Measurements from ENCODE around the gene SYNJ1. TPM values are rescaled to one million over a fixed set of nuclear protein-coding genes. Genes with fewer than 3 reads are reported as not detected.

The SYNJ1 gene
- total and polyA plus RNA-seq, 2 of the 13 experiments (the other 11 are each of a cell fraction or from before 2014, with no cell fraction given) = 2.0 to 2.7 TPM

DNA sequence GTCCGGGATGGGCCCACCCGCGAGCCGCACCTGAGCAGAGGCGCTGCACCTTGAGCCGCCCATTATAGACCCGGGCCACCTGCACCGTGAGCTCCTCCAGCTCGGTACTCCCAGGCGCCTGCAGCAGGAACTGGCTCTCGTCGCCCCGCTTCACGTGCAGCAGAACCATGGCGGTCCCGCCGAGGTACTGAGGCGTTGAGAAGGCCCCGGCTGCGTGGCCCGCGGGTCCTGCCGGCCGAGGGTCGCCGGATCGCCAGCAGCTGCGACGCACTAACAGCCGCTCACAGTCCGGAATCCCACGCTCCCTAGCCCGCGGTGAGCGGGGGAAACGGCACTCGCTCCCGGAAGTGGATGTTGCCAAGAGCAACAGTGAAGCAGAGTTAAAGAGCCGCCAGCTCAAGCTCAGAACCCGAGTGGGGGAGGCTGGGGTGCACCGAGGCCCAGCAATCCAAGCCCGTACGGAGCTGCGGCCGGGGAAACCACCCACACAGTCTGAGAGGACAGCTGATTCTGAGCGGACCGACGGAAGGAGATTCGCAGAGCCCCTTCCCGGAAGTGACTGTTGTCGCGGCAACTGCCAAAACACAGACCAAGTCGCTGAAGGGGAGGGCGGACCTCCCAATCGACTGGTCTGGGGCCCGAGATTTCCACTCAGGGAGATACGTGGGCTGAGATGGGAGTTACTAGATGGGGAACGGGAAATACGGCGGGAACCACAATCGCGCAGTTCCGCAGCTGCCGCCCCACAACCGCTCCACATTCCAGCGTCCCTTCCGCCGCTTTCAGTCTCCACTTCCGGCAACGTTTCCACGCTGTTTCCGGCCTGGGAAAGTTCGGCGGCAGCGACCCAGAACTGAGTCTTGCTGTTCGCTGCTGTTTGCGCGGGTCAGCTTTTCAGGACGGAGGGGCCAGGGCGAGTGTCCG lies 115.5 kb downstream of the SYNJ1 start, which contains the start of gene CFAP298 (continued):
- TF ChIP-seq, protein P1, sequence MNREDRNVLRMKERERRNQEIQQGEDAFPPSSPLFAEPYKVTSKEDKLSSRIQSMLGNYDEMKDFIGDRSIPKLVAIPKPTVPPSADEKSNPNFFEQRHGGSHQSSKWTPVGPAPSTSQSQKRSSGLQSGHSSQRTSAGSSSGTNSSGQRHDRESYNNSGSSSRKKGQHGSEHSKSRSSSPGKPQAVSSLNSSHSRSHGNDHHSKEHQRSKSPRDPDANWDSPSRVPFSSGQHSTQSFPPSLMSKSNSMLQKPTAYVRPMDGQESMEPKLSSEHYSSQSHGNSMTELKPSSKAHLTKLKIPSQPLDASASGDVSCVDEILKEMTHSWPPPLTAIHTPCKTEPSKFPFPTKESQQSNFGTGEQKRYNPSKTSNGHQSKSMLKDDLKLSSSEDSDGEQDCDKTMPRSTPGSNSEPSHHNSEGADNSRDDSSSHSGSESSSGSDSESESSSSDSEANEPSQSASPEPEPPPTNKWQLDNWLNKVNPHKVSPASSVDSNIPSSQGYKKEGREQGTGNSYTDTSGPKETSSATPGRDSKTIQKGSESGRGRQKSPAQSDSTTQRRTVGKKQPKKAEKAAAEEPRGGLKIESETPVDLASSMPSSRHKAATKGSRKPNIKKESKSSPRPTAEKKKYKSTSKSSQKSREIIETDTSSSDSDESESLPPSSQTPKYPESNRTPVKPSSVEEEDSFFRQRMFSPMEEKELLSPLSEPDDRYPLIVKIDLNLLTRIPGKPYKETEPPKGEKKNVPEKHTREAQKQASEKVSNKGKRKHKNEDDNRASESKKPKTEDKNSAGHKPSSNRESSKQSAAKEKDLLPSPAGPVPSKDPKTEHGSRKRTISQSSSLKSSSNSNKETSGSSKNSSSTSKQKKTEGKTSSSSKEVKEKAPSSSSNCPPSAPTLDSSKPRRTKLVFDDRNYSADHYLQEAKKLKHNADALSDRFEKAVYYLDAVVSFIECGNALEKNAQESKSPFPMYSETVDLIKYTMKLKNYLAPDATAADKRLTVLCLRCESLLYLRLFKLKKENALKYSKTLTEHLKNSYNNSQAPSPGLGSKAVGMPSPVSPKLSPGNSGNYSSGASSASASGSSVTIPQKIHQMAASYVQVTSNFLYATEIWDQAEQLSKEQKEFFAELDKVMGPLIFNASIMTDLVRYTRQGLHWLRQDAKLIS (CRISPR knock-in tag; IDR thresholded peaks at IDR 0.05) = no peak
- TF ChIP-seq HOXA3 (CRISPR knock-in tag; IDR thresholded peaks at IDR 0.05) (peak; percentile 84), ESRRA (CRISPR knock-in tag; IDR thresholded peaks at IDR 0.05; ENCODE audit: low read depth) (0 out of 2 replicates have a peak, but pooled peaks have one; percentile 29), ZNF83 (CRISPR knock-in tag; IDR thresholded peaks at IDR 0.05; ENCODE audit: borderline replicate concordance) (no peak), RFX3 (CRISPR knock-in tag; IDR thresholded peaks at IDR 0.05) (peak; percentile 92), PRMT3 (CRISPR knock-in tag; IDR thresholded peaks at IDR 0.05; ENCODE audit: borderline replicate concordance, low read depth) (no peak), POLR2G (IDR thresholded peaks at IDR 0.05; ENCODE audit: low read depth, low read length) (peak; percentile 90), SMARCC2 (IDR thresholded peaks at IDR 0.05) (no peak), DR1 (CRISPR knock-in tag; IDR thresholded peaks at IDR 0.05) (peak; percentile 31; the same call in 1 of the 2 replicates), NFIB (CRISPR knock-in tag; IDR thresholded peaks at IDR 0.05; ENCODE audit: borderline replicate concordance) (no peak), GPN1 (CRISPR knock-in tag; IDR thresholded peaks at IDR 0.05; ENCODE audit: borderline replicate concordance) (no peak), PAWR (CRISPR knock-in tag; IDR thresholded peaks at IDR 0.05; ENCODE audit: borderline replicate concordance) (no peak), FIP1L1 (IDR thresholded peaks at IDR 0.05; ENCODE audit: borderline replicate concordance, insufficient read depth, low read depth, low read length) (no peak), ZNF772 (CRISPR knock-in tag; IDR thresholded peaks at IDR 0.05) (peak; percentile 32; the same call in 1 of the 2 replicates), ZNF747 (CRISPR knock-in tag; IDR thresholded peaks at IDR 0.05; ENCODE audit: borderline replicate concordance) (no peak; the same call in 1 of the 2 replicates), ZNF274 (CRISPR knock-in tag; IDR thresholded peaks at IDR 0.05) (peak; percentile 87), ATF7 (IDR thresholded peaks at IDR 0.05) (no peak), ATF7 (CRISPR knock-in tag; IDR thresholded peaks at IDR 0.05) (no peak), ZNF557 (CRISPR knock-in tag; IDR thresholded peaks at IDR 0.05) (no peak; the same call in none of the 2 replicates), NFE2L1 (CRISPR knock-in tag; IDR thresholded peaks at IDR 0.05; ENCODE audit: borderline replicate concordance) (no peak), ZNF777 (CRISPR knock-in tag; IDR thresholded peaks at IDR 0.05) (no peak; the same call in 1 of the 2 replicates), ZNF550 (CRISPR knock-in tag; IDR thresholded peaks at IDR 0.05; ENCODE audit: borderline replicate concordance) (no peak; the same call in 1 of the 2 replicates), HDAC1 (CRISPR knock-in tag; IDR thresholded peaks at IDR 0.05) (peak; percentile 98), ZNF12 (CRISPR knock-in tag; IDR thresholded peaks at IDR 0.05) (peak; percentile 12), HDAC2 (CRISPR knock-in tag; IDR thresholded peaks at IDR 0.05) (peak; percentile 65; the same call in 1 of the 2 replicates), ZNF121 (CRISPR knock-in tag; IDR thresholded peaks at IDR 0.05) (no peak; the same call in none of the 2 replicates)
- TF ChIP-seq, protein P2, sequence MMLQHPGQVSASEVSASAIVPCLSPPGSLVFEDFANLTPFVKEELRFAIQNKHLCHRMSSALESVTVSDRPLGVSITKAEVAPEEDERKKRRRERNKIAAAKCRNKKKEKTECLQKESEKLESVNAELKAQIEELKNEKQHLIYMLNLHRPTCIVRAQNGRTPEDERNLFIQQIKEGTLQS (CRISPR knock-in tag; IDR thresholded peaks at IDR 0.05) = no peak
